ENCODE measurements around the gene MID1. TPM values are rescaled to one million over a fixed set of nuclear protein-coding genes. Genes with fewer than 3 reads are reported as not detected.

The MID1 gene
- total RNA-seq, 1 experiment from 2014 or later = 79.5 TPM

DNA sequence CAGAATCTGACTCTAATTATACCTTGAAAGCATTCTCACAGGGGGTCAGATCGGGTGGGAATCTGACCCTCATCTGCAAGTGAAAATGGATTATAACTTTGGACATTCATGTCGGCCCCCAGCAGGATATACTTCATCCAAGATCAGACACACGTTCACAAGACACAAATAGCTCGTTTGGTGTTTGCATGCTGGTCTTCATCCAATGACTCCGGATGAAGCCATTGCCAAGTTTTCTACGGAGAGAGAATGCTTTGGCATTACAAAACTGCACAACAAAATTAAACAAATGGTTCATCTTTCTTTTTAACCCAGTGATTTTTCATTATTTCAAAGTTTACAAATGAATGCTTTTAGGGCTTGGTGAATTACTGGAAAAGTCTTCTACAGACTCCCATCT, 105.5 kb downstream of the MID1 start:
- no peak overlapping the region for H2AFZ ChIP-seq
- no peaks in the 10 kb centered on the region for H3K4me1 ChIP-seq (replicated peaks; ENCODE audit: insufficient read depth)
- no peak for TF ChIP-seq EZH2 (IDR thresholded peaks at IDR 0.05; ENCODE audit: low read depth)
- TF ChIP-seq, protein P1, sequence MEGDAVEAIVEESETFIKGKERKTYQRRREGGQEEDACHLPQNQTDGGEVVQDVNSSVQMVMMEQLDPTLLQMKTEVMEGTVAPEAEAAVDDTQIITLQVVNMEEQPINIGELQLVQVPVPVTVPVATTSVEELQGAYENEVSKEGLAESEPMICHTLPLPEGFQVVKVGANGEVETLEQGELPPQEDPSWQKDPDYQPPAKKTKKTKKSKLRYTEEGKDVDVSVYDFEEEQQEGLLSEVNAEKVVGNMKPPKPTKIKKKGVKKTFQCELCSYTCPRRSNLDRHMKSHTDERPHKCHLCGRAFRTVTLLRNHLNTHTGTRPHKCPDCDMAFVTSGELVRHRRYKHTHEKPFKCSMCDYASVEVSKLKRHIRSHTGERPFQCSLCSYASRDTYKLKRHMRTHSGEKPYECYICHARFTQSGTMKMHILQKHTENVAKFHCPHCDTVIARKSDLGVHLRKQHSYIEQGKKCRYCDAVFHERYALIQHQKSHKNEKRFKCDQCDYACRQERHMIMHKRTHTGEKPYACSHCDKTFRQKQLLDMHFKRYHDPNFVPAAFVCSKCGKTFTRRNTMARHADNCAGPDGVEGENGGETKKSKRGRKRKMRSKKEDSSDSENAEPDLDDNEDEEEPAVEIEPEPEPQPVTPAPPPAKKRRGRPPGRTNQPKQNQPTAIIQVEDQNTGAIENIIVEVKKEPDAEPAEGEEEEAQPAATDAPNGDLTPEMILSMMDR (conservative IDR thresholded peaks at IDR 0.05) = no peak
- intact Hi-C loops (cut with micrococcal nuclease; ENCODE audit: unreplicated experiment) = no loop called here
- DNase-seq = no peak
- no TSS peak for BruUV-seq (replicated peaks)
- H3K4me3 ChIP-seq = no peak overlapping the region
- H3K79me2 ChIP-seq (ENCODE audit: low read depth) = no peaks in the 10 kb centered on the region
- H3K4me2 ChIP-seq = no peak overlapping the region
- H3K9me2 ChIP-seq (ENCODE audit: insufficient read depth) = no peaks in the 10 kb centered on the region
- no peaks in the 10 kb centered on the region for H3K27me3 ChIP-seq (ENCODE audit: insufficient read depth, low read depth)
- H3F3A ChIP-seq (ENCODE audit: insufficient read depth, low read depth) = no peaks in the 10 kb centered on the region
- POLR2A ChIA-PET (ENCODE audit: unreplicated experiment) = no interaction called here
- no peak overlapping the region for H3K27ac ChIP-seq
- no peaks in the 10 kb centered on the region for H3K9me3 ChIP-seq (ENCODE audit: insufficient read depth, low read depth)
- CTCF ChIA-PET = no interaction called here
- no peaks in the 10 kb centered on the region for H3K36me3 ChIP-seq (ENCODE audit: low read depth)
- no peaks in the 10 kb centered on the region for H4K20me1 ChIP-seq (ENCODE audit: insufficient read depth)

DNA sequence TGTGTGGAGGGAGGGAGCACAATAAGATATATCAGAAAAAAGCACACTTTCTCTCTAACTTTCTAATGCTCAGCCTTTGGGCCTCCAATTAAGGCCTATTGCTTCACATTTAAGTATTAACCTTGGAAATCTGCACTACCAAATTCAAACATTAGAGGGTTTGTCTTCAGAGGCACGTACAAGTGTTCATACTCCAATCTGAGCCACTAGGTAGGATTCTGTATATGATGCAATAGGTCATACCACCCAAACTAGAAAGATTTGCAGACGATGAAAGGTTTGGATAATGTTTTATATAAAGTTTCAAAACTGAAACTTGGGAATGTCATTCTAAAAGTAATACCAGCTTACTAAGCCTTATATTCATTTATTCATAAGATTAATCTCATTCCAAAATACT, 106.4 kb downstream of the MID1 start:
- Histone ChIP-seq H3K27me3 (ENCODE audit: insufficient read depth, low read depth) (no peaks in the 10 kb centered on the region), H3K36me3 (ENCODE audit: low read depth) (no peaks in the 10 kb centered on the region), H3K79me2 (ENCODE audit: low read depth) (no peaks in the 10 kb centered on the region), H4K20me1 (ENCODE audit: insufficient read depth) (no peaks in the 10 kb centered on the region), H3K27ac (no peak overlapping the region), H3K9me2 (ENCODE audit: insufficient read depth) (no peaks in the 10 kb centered on the region), H3K4me1 (replicated peaks; ENCODE audit: insufficient read depth) (no peaks in the 10 kb centered on the region), H3K4me3 (no peak overlapping the region), H3K4me2 (no peak overlapping the region), H2AFZ (no peak overlapping the region), H3F3A (ENCODE audit: insufficient read depth, low read depth) (no peaks in the 10 kb centered on the region), H3K9me3 (ENCODE audit: insufficient read depth, low read depth) (no peaks in the 10 kb centered on the region)
- DNase-seq = no peak
- CTCF ChIA-PET = no interaction called here
- no TSS peak for BruUV-seq (replicated peaks)
- intact Hi-C loops (cut with micrococcal nuclease; ENCODE audit: unreplicated experiment) = no loop called here
- TF ChIP-seq, protein P1 (conservative IDR thresholded peaks at IDR 0.05) = no peak
- TF ChIP-seq EZH2 (IDR thresholded peaks at IDR 0.05; ENCODE audit: low read depth) = no peak
- POLR2A ChIA-PET (ENCODE audit: unreplicated experiment) = no interaction called here

DNA sequence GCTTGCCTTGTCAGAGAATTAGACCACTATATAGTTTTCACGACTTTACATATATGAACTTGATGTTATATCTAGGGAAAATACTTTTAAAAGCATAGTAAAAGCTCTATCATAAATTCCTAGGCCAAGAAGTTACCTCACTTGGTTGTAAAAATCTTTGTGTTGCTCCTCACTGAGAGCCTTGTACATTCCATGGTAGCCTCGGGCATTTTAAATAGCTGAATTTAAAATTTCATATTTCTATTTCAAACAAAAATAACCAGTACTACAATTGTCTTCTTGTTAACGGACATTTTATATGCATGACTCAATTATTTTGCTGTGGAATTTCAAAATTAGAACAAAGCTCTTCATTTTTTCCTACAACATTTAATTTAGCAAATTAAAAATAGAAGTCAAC, 107.6 kb downstream of the MID1 start:
- no peak overlapping the region for H3K27ac ChIP-seq
- no TSS peak for BruUV-seq (replicated peaks)
- intact Hi-C loops (cut with micrococcal nuclease; ENCODE audit: unreplicated experiment) = no loop called here
- H3K4me1 ChIP-seq (replicated peaks; ENCODE audit: insufficient read depth) = no peaks in the 10 kb centered on the region
- POLR2A ChIA-PET (ENCODE audit: unreplicated experiment) = no interaction called here
- no peak overlapping the region for H3K4me3 ChIP-seq
- no peaks in the 10 kb centered on the region for H4K20me1 ChIP-seq (ENCODE audit: insufficient read depth)
- no peaks in the 10 kb centered on the region for H3K9me3 ChIP-seq (ENCODE audit: insufficient read depth, low read depth)
- H3K27me3 ChIP-seq (ENCODE audit: insufficient read depth, low read depth) = no peaks in the 10 kb centered on the region
- no peaks in the 10 kb centered on the region for H3F3A ChIP-seq (ENCODE audit: insufficient read depth, low read depth)
- CTCF ChIA-PET = no interaction called here
- H3K4me2 ChIP-seq = no peak overlapping the region
- TF ChIP-seq EZH2 (IDR thresholded peaks at IDR 0.05; ENCODE audit: low read depth) = no peak
- TF ChIP-seq, protein P1 (conservative IDR thresholded peaks at IDR 0.05) = no peak
- no peaks in the 10 kb centered on the region for H3K9me2 ChIP-seq (ENCODE audit: insufficient read depth)
- no peak overlapping the region for H2AFZ ChIP-seq
- no peaks in the 10 kb centered on the region for H3K79me2 ChIP-seq (ENCODE audit: low read depth)
- no peaks in the 10 kb centered on the region for H3K36me3 ChIP-seq (ENCODE audit: low read depth)
- DNase-seq = no peak

All from PC-9 (cell line).